Pancreas (tissue), 10 donors: ENCODE results near the gene DGKZ. TPM values are rescaled to one million over a fixed set of nuclear protein-coding genes. Genes with fewer than 3 reads are reported as not detected.

Source experiments
- ATAC-seq, 4 donors: fragments of 200-7000 bp; cut with Tn5 transposase; one replicate each; pipeline versions ENCODE4 v1.8.0 to v1.9.1; 2020; ENCODE audit warnings: mild to moderate bottlenecking in 4 of 4, moderate library complexity in 4 of 4
- DNase-seq, 6 donors: peaks; one replicate each; pipeline ENCODE4 v3.0.0-alpha.2; 2020
- FAIRE-seq: peaks from 2 replicates; lab custom pipeline; 2012; peaks lifted over from hg19 to GRCh38; lab: Jason Lieb, UNC
- H3K27ac ChIP-seq, 4 donors: fragments of 200-600 bp; sonication (generic); 1 replicate in 3 of 4; 2 replicates in 1 of 4; pipeline versions ENCODE4 v1.5.0 to v1.8.0; 2020
- H3K27me3 ChIP-seq, 4 donors: fragments of 200-600 bp; one replicate each; pipeline ENCODE4 v1.8.0; 2021
- H3K36me3 ChIP-seq, 3 donors: fragments of 200-600 bp; sonication (generic) in 1 of 3; one replicate each; pipeline versions ENCODE4 v1.5.0 to v1.8.0; 2020 to 2021
- H3K4me1 ChIP-seq, 3 donors: fragments of 200-600 bp; one replicate each; pipeline ENCODE4 v1.8.0; 2021
- H3K4me3 ChIP-seq, 4 donors: fragments of 200-600 bp; sonication (generic) in 2 of 4; one replicate each; pipeline versions ENCODE4 v1.5.0 to v1.8.0; 2020 to 2021
- H3K9me3 ChIP-seq, 4 donors: fragments of 200-600 bp; one replicate each; pipeline ENCODE4 v1.8.0; 2021
- CTCF ChIP-seq, 4 donors: fragments of 200-600 bp; sonication (generic) in 3 of 4; IDR thresholded peaks; one replicate each; pipeline versions ENCODE4 v1.5.0 to v1.8.0; 2021; ENCODE audit warnings: antibody characterized with exemption in 4 of 4
- whole genome bisulfite sequencing, 2 donors: extraction: QIAGEN DNeasy Blood & Tissue Kit; methylation state at CpG; one replicate each; pipeline ENCODE4 v1.1.7; 2013; 5-methylcytosine and 5-hydroxymethylcytosine counted together
- intact Hi-C, 3 donors: fragments of 100-400 bp; cut with DNase I; formaldehyde crosslinking; loops; one replicate each; pipeline versions ENCODE4 v1.11.1 to v1.14.2; 2022
- polyA plus RNA-seq, 2 donors: library from polyadenylated mRNA; stranded (reverse); fragments of 200-250 nt; gene quantifications; one replicate each; pipeline ENCODE4 v1.2.3, GENCODE V29; 2013
- total RNA-seq, 6 donors: library from RNA; stranded (reverse); fragmentation: NEBNext Ultra II Directional in 4 of 6; extraction: Animal tissue kit (Norgen Biotek cat#: 25700) in 4 of 6; gene quantifications; one replicate each; pipeline versions ENCODE4 v1.2.1 to v1.2.4, GENCODE V29; 2021 to 2023
- donor health status: healthy with polysubstance abuse.
- donor health status: DM: no; HTN: no; CAD: no; lungs with moderate emphysema.
- donor health status: DM: no; HTN: no; CAD: no.
- donor health status: control.
- donor health status: control.
- donor health status: Bipolar disorder and iron deficiency.
- donor health status: DM: yes; HTN: yes; CAD: no.
- donor health status: DM: no; HTN: no; CAD: no.
- donor health status: DM: no; HTN: no; CAD: no.
- donor health status: DM: yes; HTN: yes; CAD: no.

The DGKZ gene
- total and polyA plus RNA-seq, 8 donors: 34.1 to 88.8 (median 40.3) TPM

- FAIRE-seq (no peak), ATAC-seq (no peak), DNase-seq (no peak)
- Histone ChIP-seq H3K4me3 (peak overlapping the region in 1 of 4 donors; percentile 32), H3K9me3 (no peaks in the 10 kb centered on the region), H3K36me3 (no peaks in the 10 kb centered on the region), H3K27ac (peak overlapping the region in 1 of 4 donors; percentile 33), H3K27me3 (no peaks in the 10 kb centered on the region), H3K4me1 (peaks cover 0 to 26% (median 21%) of the 10 kb centered on the region in 3 donors)
- intact Hi-C loops: no loop called here
- WGBS, 2 donors: 81 to 82% methylated on average over 10 of the region's 10 CpGs
- no peak for TF ChIP-seq CTCF (IDR thresholded peaks at IDR 0.05)
Observed at GRCh38 chr11:46345881-46346484, 1.3 kb upstream of the DGKZ start.

GRCh38 chr11:46347637-46348311, 511 bp downstream of the DGKZ start:
- Histone ChIP-seq H3K27ac (peak overlapping the region; percentile 46 to 63 (median 52)), H3K9me3 (no peaks in the 10 kb centered on the region), H3K4me1 (peaks cover 0 to 35% (median 30%) of the 10 kb centered on the region in 3 donors), H3K36me3 (no peaks in the 10 kb centered on the region), H3K27me3 (no peaks in the 10 kb centered on the region), H3K4me3 (peak overlapping the region; percentile 66 to 89 (median 78))
- DNase-seq (peak in 3 of 6 donors; percentile 54 to 90 (median 78)), FAIRE-seq (no peak), ATAC-seq (peak in 2 of 4 donors; percentile 0 to 1)
- intact Hi-C loops: no loop called here
- no peak for TF ChIP-seq CTCF (IDR thresholded peaks at IDR 0.05)
- WGBS, 2 donors: 22% methylated on average over 40 to 63 of the region's 63 CpGs

GRCh38 chr11:46348566-46349401, 1.5 kb downstream of the DGKZ start:
- H3K36me3 ChIP-seq: no peaks in the 10 kb centered on the region
- peak in 2 of 4 donors; percentile 1 to 9 for ATAC-seq
- TF ChIP-seq CTCF (IDR thresholded peaks at IDR 0.05): no peak
- peak in 3 of 6 donors; percentile 40 to 60 (median 44) for DNase-seq
- H3K27ac ChIP-seq: peak overlapping the region; percentile 46 to 63 (median 52)
- FAIRE-seq: no peak
- 27 to 33% methylated on average over 18 of the region's 18 CpGs for WGBS, 2 donors
- H3K4me1 ChIP-seq: peaks cover 0 to 42% (median 26%) of the 10 kb centered on the region in 3 donors
- H3K27me3 ChIP-seq: no peaks in the 10 kb centered on the region
- intact Hi-C loops: no loop called here
- H3K4me3 ChIP-seq: peak overlapping the region in 3 of 4 donors; percentile 76 to 89 (median 81)
- no peaks in the 10 kb centered on the region for H3K9me3 ChIP-seq

- H3K27ac ChIP-seq: peak overlapping the region; percentile 1 to 77 (median 42)
Observed at GRCh38 chr11:46350695-46351094, 3.4 kb downstream of the DGKZ start.

More at GRCh38 chr11:46350695-46351094, 3.4 kb downstream of the DGKZ start:
- 43 to 44% methylated on average over 3 of the region's 3 CpGs for WGBS, 2 donors
- TF ChIP-seq CTCF (IDR thresholded peaks at IDR 0.05): no peak
- ATAC-seq (no peak), DNase-seq (no peak), FAIRE-seq (no peak)
- intact Hi-C loops: no loop called here
- H3K36me3 ChIP-seq: no peaks in the 10 kb centered on the region
- H3K27me3 ChIP-seq: no peaks in the 10 kb centered on the region
- H3K4me1 ChIP-seq: peaks cover 0 to 42% (median 26%) of the 10 kb centered on the region in 3 donors
- no peaks in the 10 kb centered on the region for H3K9me3 ChIP-seq
- H3K4me3 ChIP-seq: no peak overlapping the region
